DOHH2 (cell line): ENCODE measurements around the gene GJC2.

ENCODE experiments used
- H3F3A ChIP-seq: fragments of 200-600 bp; sonication (generic), shearing (Covaris generic); 2 replicates; pipeline ENCODE4 v1.6.0; 2016; ENCODE audit warnings: antibody characterized with exemption, mild to moderate bottlenecking; ENCODE audit not compliant: control insufficient read depth, insufficient read depth
- H3K27ac ChIP-seq: fragments of 200-600 bp; sonication (generic); 2 replicates; pipeline ENCODE4 v1.5.1; 2014; ENCODE audit warnings: low read depth, mild to moderate bottlenecking, low read length, moderate library complexity
- H3K27me3 ChIP-seq: fragments of 200-600 bp; sonication (generic); 2 replicates; pipeline ENCODE4 v1.6.1; 2014; ENCODE audit warnings: mild to moderate bottlenecking, low read length, mixed read lengths; ENCODE audit not compliant: control insufficient read depth
- H3K36me3 ChIP-seq: fragments of 200-600 bp; sonication (generic); 2 replicates; pipeline ENCODE4 v1.6.1; 2014; ENCODE audit warnings: mild to moderate bottlenecking, low read length, moderate library complexity, mixed read lengths; ENCODE audit not compliant: control insufficient read depth
- H3K4me1 ChIP-seq: fragments of 200-600 bp; sonication (generic); 2 replicates; pipeline ENCODE4 v1.6.1; 2014; ENCODE audit warnings: mild to moderate bottlenecking, low read length, mixed read lengths; ENCODE audit not compliant: control insufficient read depth
- H3K4me2 ChIP-seq: fragments of 200-600 bp; sonication (generic); 2 replicates; pipeline ENCODE4 v1.6.0; 2014; ENCODE audit warnings: mild to moderate bottlenecking, low read length, moderate library complexity
- H3K4me3 ChIP-seq: fragments of 200-600 bp; sonication (generic); 2 replicates; pipeline ENCODE4 v1.5.1; 2014; ENCODE audit warnings: mild to moderate bottlenecking, low read length, mixed read lengths
- H3K79me2 ChIP-seq: fragments of 200-600 bp; sonication (generic); 2 replicates; pipeline ENCODE4 v1.6.1; 2014; ENCODE audit warnings: mild to moderate bottlenecking, low read length, mixed read lengths; ENCODE audit not compliant: control insufficient read depth
- H3K9me2 ChIP-seq: fragments of 200-600 bp; sonication (generic); replicated peaks from 2 replicates; pipeline ENCODE4 v1.6.1; 2014; ENCODE audit warnings: mild to moderate bottlenecking, low read length, mixed read lengths; ENCODE audit not compliant: control insufficient read depth
- H3K9me3 ChIP-seq: fragments of 200-600 bp; sonication (generic); 2 replicates; pipeline ENCODE4 v1.6.1; 2014; ENCODE audit warnings: antibody characterized with exemption, low read length, mixed read lengths; ENCODE audit not compliant: control insufficient read depth, insufficient read depth
- H4K20me1 ChIP-seq: fragments of 200-600 bp; sonication (generic); 2 replicates; pipeline ENCODE4 v1.6.0; 2014; ENCODE audit warnings: low read depth, mild to moderate bottlenecking, antibody characterized with exemption, low read length, moderate library complexity; ENCODE audit not compliant: control insufficient read depth, insufficient read depth
- EZH2phosphoT487 ChIP-seq: fragments of 200-600 bp; sonication (generic); IDR thresholded peaks from 2 replicates; pipeline ENCODE4 v1.6.1; 2017; ENCODE audit warnings: borderline replicate concordance, mild to moderate bottlenecking, antibody characterized with exemption, low read length, moderate library complexity, mixed read lengths
- TF ChIP-seq, protein P1 (sequence below): fragments of 200-600 bp; sonication (generic); IDR thresholded peaks from one replicate; pipeline ENCODE4 v1.5.1; 2014; ENCODE audit warnings: antibody characterized with exemption, mild to moderate bottlenecking, low read depth, low read length; ENCODE audit not compliant: poor library complexity, severe bottlenecking

Gene GJC2

DNA sequence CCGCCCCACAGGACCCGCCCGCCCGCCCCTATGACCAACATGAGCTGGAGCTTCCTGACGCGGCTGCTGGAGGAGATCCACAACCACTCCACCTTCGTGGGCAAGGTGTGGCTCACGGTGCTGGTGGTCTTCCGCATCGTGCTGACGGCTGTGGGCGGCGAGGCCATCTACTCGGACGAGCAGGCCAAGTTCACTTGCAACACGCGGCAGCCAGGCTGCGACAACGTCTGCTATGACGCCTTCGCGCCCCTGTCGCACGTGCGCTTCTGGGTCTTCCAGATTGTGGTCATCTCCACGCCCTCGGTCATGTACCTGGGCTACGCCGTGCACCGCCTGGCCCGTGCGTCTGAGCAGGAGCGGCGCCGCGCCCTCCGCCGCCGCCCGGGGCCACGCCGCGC lies 8.0 kb downstream of the GJC2 start:
- Histone ChIP-seq H3K4me1 (peaks cover 3% of the 10 kb centered on the region; the same call in 1 of the 2 replicates), H3K79me2 (no peaks in the 10 kb centered on the region), H3K4me3 (no peak overlapping the region), H3K27me3 (no peaks in the 10 kb centered on the region), H4K20me1 (no peaks in the 10 kb centered on the region), H3K9me2 (no peaks in the 10 kb centered on the region), H3K9me3 (no peaks in the 10 kb centered on the region), H3K36me3 (no peaks in the 10 kb centered on the region), H3K4me2 (no peak overlapping the region), H3K27ac (no peak overlapping the region), H3F3A (no peaks in the 10 kb centered on the region)
- TF ChIP-seq EZH2phosphoT487 = no peak
- TF ChIP-seq, protein P1, sequence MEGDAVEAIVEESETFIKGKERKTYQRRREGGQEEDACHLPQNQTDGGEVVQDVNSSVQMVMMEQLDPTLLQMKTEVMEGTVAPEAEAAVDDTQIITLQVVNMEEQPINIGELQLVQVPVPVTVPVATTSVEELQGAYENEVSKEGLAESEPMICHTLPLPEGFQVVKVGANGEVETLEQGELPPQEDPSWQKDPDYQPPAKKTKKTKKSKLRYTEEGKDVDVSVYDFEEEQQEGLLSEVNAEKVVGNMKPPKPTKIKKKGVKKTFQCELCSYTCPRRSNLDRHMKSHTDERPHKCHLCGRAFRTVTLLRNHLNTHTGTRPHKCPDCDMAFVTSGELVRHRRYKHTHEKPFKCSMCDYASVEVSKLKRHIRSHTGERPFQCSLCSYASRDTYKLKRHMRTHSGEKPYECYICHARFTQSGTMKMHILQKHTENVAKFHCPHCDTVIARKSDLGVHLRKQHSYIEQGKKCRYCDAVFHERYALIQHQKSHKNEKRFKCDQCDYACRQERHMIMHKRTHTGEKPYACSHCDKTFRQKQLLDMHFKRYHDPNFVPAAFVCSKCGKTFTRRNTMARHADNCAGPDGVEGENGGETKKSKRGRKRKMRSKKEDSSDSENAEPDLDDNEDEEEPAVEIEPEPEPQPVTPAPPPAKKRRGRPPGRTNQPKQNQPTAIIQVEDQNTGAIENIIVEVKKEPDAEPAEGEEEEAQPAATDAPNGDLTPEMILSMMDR = no peak

DNA sequence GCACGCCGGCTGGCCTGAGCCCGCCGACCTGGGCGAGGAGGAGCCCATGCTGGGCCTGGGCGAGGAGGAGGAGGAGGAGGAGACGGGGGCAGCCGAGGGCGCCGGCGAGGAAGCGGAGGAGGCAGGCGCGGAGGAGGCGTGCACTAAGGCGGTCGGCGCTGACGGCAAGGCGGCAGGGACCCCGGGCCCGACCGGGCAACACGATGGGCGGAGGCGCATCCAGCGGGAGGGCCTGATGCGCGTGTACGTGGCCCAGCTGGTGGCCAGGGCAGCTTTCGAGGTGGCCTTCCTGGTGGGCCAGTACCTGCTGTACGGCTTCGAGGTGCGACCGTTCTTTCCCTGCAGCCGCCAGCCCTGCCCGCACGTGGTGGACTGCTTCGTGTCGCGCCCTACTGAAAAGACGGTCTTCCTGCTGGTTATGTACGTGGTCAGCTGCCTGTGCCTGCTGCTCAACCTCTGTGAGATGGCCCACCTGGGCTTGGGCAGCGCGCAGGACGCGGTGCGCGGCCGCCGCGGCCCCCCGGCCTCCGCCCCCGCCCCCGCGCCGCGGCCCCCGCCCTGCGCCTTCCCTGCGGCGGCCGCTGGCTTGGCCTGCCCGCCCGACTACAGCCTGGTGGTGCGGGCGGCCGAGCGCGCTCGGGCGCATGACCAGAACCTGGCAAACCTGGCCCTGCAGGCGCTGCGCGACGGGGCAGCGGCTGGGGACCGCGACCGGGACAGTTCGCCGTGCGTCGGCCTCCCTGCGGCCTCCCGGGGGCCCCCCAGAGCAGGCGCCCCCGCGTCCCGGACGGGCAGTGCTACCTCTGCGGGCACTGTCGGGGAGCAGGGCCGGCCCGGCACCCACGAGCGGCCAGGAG lies 8.6 kb downstream of the GJC2 start:
- H4K20me1 ChIP-seq = no peaks in the 10 kb centered on the region
- no peaks in the 10 kb centered on the region for H3K9me3 ChIP-seq
- no peak overlapping the region for H3K4me3 ChIP-seq
- H3K79me2 ChIP-seq = no peaks in the 10 kb centered on the region
- H3K36me3 ChIP-seq = no peaks in the 10 kb centered on the region
- H3K4me2 ChIP-seq = no peak overlapping the region
- H3K9me2 ChIP-seq = no peaks in the 10 kb centered on the region
- TF ChIP-seq, protein P1 = no peak
- TF ChIP-seq EZH2phosphoT487 = no peak
- no peaks in the 10 kb centered on the region for H3K27me3 ChIP-seq
- H3K4me1 ChIP-seq = peaks cover 3% of the 10 kb centered on the region; the same call in 1 of the 2 replicates
- H3K27ac ChIP-seq = no peak overlapping the region
- no peaks in the 10 kb centered on the region for H3F3A ChIP-seq

DNA sequence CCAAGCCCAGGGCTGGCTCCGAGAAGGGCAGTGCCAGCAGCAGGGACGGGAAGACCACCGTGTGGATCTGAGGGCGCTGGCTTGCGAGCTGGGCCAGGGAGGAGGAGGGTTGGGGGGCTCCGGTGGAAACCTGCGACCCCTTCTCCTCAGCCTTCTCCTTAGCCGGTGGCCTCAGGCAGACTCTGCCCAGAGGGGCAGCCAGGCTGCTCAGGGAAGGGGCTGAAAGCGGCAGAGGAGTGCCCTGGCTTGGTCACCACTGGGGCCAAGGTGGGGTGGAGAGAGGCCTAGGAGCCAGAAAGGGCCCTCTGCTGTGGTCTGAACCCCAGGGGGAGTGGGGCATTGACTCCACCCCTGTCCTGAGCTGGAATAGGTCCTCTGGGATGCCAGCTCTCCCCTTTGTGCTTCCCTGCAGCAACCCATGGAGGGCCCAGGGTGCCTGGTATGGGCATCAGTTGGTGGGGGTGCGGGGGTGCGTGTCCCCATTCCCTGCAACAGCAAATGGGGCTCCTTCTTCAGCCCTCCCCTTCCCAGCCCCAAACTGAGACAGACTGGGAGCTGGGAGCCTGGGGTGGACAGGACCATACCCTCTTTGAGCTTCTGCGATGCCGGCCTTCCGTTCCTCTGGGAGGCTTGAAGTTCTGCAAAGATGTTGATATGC lies 9.4 kb downstream of the GJC2 start:
- H3K36me3 ChIP-seq = no peaks in the 10 kb centered on the region
- no peaks in the 10 kb centered on the region for H4K20me1 ChIP-seq
- TF ChIP-seq EZH2phosphoT487 = no peak
- TF ChIP-seq, protein P1 = no peak
- H3K4me1 ChIP-seq = peaks cover 3% of the 10 kb centered on the region; the same call in 1 of the 2 replicates
- H3K9me2 ChIP-seq = no peaks in the 10 kb centered on the region
- no peak overlapping the region for H3K27ac ChIP-seq
- H3K9me3 ChIP-seq = no peaks in the 10 kb centered on the region
- no peaks in the 10 kb centered on the region for H3K27me3 ChIP-seq
- no peak overlapping the region for H3K4me3 ChIP-seq
- no peaks in the 10 kb centered on the region for H3F3A ChIP-seq
- H3K4me2 ChIP-seq = no peak overlapping the region
- no peaks in the 10 kb centered on the region for H3K79me2 ChIP-seq
